Stimulated activated CD8-positive, alpha-beta memory T cell treated with anti-CD3 and anti-CD28 coated beads, Interleukin-7, amount 100 ng/mL, for 4 hours (primary cell): ENCODE results near the gene BMP10.
A peak's percentile ranks its signal among the peaks of the same experiment; 100 is the strongest.

ENCODE experiments used
- DNase-seq, 2 donors: peaks; one replicate each; pipeline ENCODE4 v3.0.0-alpha.2; 2020; ENCODE audit warnings: low read depth in 2 of 2

Gene BMP10, protein sequence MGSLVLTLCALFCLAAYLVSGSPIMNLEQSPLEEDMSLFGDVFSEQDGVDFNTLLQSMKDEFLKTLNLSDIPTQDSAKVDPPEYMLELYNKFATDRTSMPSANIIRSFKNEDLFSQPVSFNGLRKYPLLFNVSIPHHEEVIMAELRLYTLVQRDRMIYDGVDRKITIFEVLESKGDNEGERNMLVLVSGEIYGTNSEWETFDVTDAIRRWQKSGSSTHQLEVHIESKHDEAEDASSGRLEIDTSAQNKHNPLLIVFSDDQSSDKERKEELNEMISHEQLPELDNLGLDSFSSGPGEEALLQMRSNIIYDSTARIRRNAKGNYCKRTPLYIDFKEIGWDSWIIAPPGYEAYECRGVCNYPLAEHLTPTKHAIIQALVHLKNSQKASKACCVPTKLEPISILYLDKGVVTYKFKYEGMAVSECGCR

DNA sequence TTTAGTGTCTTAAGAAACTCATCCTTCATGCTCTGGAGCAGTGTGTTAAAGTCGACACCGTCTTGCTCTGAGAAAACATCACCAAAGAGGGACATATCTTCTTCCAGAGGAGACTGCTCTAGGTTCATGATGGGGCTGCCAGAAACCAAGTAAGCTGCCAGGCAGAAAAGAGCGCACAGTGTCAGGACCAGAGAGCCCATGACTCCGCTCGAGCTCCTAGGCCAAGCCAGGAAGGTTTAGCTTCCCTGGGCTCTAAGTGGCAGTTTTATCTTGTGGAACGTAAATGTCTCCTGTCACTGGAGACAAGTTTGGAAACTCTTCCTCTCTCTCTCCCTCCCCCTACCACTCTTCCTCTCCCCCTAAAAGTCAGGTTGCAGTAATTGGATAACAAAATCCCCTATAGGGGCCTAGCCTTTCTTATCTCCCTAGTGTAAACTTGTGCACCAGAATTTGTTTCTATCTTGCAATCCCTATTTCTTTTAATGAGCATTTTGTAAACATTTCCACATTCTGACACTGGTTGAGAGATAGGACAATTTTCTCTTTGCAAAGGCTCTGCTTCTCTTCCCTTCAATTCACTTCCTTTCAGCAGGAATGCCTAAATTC lies at the start of gene BMP10:
Gene BMP10, minus strand, starts transcription at position 239 of the 606 bp plus-strand sequence. Its CDS starts 39 bp downstream, at position 200.
- DNase-seq = no peak

DNA sequence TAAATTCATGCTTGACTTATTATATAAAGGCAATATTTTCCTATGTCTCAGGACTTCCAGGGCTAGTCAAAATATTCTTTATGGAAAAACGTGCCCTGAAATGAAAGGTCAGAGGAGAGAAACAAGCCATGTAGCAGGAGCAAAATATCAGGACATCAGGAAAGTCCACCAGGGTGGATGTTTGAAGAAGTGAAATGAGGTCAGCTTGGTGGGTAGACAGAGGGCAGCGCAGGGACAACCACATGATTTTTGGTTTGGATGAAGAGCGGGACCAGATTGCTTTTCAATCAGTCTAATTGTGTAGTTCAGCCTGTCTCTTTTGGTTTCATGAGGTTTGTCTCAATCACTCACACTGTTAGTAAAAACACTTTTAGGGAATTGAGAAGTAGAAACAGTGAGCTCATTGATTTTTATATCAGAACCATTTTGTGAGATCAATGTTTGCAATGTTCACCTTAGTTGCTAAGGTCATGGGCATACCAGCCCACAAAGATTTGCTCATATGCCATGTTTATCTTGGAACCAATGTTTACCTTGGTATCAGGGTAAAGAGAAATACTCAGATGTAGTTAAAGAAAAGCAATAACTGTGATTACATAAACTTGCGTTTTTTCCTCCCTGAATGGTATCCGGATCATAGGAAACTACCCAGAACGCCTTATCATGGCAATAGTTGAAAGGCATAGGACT lies 49.4 kb upstream of the BMP10 start:
- no peak for DNase-seq

DNA sequence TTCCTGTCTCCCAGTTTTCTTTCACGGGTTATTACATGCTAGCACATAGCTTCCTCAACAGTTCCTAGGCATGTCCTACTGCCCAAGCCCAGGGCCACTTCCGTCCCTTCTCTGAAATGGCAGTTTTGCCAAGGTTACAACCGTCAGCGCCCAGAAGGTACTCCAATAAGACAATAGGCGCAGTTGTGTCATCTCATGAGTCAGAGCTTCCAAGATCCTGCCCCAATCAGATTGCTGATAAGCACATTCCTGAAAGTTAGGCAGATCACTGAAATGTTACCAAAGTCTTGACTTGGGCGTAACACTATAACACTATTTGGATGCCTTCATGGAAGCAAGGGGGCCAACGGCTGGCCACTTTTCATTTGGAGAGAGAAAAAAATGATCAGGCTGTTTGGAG lies 47.3 kb upstream of the BMP10 start:
- DNase-seq = no peak

DNA sequence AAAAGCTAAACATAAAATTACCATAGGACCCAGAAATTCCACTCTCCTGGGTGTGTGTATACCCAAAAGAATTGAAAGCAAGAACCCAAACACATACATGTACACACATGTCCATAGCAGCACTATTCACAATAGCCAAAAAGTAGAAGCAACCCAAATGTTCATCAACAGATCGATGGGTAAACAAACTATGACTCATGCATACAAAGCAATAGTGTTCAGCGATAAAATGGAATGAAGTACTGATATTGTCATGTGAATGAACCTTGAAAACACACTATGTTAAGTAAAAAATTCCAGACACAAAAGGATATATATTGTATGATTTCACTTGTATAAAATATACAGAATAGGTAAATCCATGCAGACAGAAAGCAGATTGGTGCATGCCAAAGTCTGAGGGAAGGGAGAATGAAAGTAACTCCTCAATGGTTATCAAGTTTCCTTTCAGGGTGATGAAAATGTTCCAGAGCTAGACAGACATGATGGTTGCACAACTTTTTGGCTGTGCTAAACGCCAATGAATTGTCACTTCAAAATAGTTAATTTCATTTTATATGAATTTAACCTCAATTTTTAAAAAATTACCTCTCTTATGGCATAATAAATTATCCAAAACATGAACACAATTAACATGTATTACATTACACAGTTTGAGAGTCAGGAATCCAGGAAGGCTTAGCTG lies 46.0 kb upstream of the BMP10 start:
- DNase-seq = no peak

DNA sequence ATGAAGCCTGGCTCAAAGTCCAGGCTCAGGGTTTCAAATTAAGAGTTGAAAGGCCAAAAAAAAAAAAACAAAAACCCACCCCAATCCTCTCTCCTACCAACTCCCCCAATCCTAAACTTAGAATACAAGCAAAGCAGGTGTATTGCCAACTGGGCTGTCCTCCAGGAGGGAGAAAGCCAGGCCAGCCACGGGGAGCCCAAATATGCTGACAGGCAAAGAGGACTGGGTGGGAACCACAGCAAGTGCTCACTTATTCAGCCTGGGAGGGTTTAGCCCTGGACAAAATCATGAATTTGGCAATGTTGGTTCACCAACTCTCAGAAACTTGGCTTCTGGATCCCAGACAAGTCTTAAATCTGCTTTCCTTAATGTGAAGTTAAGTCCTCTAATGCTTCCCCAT lies 45.0 kb upstream of the BMP10 start:
- no peak for DNase-seq

DNA sequence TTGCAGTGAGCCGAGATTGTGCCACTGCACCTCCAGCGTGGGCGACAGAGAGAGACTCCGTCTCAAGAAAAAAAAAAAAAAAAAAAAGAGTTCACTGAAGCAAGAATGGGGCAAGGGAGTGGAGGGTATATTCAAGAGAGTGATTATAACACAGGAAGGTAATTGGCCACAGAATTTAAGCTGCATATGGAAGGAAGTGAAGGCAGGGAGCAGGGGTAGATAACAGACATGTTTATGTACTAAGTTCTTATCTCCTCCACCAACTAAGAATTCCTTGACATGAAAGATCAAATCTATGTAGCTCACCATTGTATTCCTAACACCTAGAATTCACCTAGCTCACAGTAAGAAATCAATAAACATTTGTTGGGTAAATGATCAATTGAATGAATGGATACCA lies 44.2 kb upstream of the BMP10 start:
- no peak for DNase-seq

DNA sequence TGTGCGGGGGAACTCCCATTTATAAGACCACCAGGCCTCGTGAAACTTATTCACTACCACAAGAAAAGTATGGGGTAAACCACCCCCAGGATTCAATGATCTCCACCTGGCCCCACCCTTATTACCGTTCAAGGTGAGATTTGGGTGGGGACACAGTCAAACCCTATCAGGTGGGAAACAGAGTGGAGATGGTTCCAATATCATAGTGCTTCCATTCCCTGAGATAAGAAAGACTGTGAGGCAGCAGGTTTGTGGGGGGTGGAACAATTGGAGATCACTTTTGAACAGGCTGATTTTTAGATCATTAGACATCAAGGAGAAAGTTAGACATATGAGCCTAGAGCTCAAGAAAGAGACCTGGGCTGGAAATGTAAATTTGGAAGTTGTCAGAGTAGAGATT lies 42.2 kb upstream of the BMP10 start:
- DNase-seq = no peak

DNA sequence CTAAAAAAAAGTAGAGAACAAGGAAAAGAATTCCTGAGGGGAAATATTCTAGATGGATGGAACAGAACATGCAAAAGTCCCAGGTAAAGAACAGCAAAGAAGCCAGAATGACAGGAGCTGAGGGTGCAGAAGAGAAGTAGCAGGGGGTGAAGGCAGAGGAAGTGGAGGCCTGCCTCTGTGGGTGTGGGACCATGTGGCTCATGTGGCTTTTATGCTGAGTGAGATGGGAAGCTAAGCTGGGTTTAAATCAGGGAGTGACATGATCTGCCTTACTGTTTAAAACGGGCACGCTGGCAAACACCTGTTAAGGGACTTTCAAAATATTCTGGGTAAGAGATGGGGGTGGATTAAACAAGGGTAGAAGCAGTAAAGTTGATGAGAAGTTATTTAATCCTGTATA lies 41.5 kb upstream of the BMP10 start:
- DNase-seq = peak in 1 of 2 donors; percentile 20

DNA sequence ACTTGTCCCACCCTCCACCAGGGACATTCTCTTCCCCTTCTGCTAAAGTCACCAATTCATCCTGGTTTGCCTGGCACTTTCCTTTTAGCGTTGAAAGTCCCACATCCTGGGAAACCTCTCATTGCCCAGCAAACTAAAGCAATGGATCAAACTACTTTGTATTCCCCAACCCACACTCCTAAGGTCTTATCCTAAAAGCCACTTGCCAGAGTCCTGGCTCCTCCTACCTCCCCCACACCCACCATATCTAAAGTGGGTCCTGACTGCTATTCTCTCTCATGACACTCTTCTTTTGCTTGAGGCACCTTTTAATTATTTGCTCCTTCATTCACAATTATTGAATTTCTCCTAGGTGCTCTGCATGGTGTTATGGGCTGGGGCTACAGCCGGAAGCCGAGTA lies 40.9 kb upstream of the BMP10 start:
- DNase-seq = no peak

DNA sequence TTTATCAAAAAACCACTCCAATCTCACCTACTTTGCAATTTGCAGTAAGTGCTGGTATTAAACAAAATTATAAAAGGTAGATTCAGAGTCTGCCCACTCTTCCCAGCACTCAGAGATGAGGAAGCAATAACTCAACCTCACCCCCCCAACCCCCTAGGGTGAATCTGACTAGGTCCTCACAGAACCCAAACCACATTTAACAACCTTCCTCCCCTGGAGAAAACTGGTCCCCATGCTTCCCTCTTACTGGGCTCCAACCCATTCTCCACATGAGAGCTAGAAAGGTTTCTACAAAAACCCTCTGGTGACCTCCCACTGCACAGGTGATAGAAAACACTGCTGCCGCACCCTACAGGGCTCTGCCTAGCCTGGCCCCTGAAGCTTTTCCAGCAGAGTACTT lies 40.5 kb upstream of the BMP10 start:
- DNase-seq = no peak

DNA sequence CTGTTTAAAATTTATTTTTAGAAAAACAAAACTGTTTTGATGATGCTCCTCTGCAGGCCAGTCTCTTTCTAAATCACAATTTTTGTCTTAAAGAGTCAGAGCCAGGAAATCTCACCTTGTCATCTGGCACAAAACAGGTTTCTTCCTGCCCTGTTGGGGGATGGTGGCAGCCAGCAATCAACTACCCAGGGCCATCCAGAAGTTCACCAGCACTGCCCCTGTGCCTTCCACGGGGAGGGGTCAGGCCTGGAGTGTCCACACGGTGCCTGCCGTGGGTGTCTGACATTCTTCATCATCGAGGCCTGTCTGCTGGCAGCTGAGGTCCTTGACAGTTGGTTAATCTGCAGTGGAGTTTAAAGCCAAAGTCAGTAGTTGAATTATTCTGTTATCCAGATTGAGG lies 40.0 kb upstream of the BMP10 start:
- no peak for DNase-seq

DNA sequence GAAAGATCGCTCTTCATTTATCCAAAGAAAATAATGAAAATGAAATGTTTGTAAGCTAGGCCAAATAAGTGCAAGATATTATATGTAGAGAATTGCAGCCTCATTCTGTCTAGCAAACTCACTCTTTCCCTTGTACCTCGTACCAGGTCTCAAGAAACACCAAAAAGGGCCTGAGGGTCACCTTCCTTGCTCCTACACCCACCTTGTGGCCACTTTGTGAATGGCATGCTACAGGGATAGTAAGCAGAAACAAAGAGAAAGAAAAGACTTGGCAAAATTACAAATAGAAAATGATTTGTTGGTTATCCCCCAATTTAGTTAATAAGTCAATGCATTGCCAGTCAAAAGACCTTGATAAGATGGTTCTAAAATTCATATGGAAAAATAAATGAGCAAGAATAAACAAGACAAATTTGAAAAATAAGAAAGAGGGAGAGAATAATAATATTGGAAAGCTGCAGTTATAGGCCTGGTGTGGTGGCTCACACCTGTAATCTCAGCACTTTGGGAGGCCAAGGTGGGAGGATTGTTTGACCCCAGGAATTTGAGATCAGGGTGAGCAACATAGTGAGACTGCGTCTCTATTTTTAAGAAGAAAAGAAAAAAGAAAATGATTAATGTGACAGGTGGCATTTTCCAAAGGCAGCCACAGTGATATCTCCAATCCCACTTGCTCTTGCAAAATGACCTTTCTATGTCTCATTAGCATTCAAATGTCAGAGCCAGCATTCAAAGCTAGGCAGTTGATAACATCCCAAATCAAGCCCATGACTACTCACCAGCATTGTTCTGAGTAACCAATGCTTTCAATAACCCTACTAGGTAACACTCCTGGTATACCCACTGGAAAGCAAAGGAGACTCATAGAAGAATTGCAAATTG lies 38.8 kb upstream of the BMP10 start:
- peak; percentile 45 to 66 for DNase-seq

DNA sequence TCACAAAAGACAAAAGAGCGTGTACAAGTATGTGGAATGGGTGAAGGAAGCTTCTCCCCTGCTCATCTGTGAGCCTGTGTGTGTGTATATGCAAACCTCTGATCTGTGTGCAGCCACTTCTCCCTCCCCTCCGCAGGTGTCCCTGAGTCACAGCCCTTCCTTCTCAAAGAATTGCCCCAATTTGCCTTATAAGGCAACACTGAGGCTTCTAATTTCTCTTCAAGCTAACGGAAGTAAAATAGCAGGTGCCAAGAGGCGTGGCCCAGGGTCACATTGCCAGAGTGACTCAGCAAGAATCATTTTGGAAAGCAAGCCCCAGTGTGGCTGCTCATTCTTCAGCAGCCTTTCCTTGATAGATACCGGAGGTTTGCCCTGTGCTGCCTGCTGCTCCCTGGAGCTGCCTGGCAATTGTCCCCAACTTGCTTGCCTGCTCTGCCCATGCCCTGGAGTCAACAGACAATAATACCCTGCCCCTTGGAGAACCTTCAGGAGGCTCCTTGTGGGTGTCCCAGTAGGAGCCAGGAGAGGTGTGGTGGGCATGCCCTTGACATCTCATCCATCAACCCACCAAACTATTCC lies 37.3 kb upstream of the BMP10 start:
- DNase-seq = peak; percentile 80 to 90

DNA sequence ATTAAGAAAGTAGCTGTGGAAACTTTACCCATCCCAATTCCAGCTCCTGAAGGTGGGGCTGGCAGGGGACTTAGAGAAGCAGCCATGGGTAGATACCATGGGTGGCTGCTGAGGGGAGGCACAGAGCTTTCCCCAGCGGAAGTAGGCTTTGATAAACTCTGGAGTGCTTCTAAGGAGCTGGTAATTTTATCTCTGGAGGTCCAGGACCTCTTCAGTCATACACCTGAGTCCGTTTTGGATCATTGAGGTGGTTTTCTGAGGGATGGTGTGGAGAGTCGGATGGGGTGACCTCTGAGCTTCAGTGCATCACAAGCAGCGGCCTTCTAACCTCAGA lies 36.7 kb upstream of the BMP10 start:
- no peak for DNase-seq

DNA sequence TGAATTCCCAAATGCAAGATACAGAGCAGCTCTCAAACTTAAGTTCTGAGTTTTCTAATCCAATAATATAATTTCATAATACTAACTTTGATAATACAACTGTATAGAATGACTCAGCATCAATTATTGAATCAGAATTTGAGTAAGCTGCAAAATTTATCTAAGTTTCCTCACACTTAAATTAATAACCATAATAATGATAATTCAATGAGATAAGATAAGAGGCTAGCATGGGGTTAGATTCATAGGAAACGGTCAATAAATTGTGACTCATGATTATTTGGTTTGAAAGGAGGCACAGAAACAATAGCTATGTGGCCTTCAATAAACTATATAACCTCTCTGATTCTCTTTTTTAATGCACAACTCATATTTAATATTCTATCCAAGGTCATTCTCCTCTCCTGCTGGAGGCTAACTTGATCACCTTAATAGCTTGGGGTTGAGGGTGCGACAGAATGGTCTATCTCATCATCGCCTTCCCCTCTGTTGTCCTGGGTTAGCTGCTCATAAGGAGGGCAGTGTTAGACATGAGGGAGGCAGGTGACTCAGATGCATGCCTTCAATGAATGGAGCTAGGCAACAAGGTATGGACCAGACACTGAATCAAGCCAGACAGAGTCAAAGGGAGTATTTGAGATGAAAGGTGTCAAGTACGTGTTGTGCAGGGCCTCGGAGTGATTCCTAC lies 36.2 kb upstream of the BMP10 start:
- no peak for DNase-seq

DNA sequence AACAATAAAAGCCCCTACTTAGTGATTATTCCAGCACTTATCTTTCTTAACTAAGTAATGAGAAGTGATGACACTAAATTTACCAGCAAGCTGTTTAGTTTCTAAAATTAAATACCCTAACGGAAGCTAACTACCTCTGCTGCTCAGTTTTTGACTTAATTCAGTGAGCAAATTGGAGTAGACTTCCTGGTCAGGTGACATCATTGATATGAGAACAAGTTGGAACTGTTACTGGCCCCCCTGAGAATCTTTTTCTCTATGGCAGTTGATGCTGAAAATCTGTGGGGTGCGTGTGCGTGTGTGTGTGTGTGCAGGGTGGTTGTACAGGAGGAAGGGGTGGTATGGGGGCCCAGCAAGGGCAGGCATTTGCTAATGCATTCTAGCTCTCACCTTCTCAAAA lies 35.5 kb upstream of the BMP10 start:
- DNase-seq = no peak

DNA sequence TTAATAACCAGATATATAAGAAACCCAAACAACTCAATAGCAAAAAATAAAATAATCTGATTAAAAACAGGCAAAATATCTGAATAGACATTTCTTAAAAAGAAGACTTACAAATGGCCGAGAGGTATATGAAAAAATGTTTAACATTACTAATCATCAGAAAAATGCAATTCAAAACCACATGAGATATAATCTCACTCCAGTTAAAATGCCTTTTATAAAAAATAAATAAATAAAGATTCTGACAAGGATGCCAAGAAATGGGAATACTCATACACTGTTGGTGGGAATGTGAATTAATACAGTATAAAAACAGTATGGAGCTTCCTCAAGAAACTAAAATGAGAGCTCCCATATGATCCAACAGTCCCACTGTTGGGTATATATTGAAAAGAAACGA lies 33.9 kb upstream of the BMP10 start:
- DNase-seq = no peak

DNA sequence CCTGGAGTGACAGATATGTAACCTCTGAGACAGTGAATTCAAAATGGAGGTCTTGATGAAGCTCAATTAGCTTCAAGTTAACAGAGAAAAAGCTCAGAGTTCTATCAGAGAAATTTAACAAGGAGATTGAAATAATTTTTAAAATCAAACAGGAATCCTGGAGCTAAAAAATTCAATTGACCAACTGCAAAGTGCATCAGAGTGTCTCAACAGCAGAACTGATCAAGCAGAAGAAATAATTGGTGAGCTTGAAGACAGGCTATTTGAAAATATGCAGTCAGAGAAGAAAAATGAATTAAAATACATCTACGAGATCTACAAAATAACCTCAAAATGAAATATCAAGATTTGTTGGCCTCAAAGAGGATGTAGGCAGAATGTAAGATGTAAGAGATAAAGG lies 30.4 kb upstream of the BMP10 start:
- DNase-seq = no peak

DNA sequence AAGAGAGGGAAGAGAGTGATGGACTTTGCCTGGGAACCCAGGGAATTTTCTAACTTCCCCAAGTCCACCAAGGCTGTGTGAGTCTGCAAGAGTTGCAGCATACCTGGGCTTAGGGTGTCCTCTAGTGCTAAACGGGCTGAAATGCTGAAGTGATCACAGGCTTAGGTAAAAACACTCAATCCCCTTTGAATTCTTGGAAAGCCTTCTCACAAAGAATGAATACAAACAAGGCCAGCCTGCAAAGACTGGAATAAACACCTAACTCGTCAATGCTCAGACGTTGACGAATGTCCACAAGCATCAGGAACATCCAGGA lies 30.0 kb upstream of the BMP10 start:
- DNase-seq = no peak

DNA sequence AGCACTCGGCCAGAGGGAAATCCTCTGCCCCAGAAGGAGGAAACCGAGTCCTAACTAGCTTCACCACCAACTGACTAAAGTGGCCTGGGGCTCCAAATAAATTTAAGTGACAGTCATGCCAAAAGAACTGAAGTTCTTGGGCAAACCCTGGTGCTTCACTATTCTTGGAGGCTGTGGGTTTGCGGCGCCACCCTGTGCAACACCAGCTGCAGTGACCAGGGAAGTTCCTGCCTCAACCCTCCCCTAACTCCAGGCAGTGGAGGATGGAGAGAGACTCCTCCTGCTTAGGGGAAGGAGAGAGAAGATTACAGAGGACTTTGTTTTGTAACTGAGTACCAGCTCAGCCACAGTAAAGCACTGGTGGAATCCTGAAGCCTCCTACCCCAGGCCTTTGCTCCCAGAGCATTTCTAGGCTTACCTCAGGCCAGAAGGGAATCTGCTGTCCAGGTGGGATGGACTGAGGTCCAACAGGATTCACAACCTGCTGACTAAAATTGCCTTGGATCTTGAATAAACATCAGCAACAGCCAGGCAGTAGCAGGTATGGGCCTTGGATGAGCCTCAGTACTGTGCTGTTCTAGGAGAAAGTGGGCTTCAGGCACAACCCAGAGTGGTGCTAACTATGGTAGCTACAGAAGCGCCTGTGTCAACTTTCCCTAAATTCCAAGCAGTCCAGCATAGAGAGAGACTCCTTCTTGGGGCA lies 29.4 kb upstream of the BMP10 start:
- no peak for DNase-seq
